SW480 (cell line): Measurements from ENCODE around the gene VPS13C.

Source experiments
- DNase-seq: peaks from one replicate; pipeline ENCODE4 v3.0.0-alpha.2; 2016; ENCODE audit warnings: low spot score

Gene VPS13C

DNA sequence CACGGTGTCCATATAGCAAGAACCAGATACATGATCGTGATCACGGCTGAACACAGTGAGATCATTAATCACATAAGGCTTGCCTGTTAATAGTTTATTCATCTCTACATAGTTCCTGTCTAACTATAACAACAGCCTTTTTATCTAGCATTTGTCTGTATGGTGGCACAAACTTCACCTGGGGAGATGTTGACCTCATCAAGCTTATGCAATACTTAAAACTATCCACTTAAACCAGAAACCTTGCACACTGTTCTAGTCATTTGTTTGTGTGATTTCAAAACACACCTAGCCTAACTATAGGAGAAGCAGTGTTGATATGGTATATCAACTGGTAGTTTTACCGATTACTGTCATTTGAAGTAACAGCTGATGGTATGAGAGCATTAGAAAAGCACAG lies 124.8 kb downstream of the VPS13C start:
- no peak for DNase-seq

DNA sequence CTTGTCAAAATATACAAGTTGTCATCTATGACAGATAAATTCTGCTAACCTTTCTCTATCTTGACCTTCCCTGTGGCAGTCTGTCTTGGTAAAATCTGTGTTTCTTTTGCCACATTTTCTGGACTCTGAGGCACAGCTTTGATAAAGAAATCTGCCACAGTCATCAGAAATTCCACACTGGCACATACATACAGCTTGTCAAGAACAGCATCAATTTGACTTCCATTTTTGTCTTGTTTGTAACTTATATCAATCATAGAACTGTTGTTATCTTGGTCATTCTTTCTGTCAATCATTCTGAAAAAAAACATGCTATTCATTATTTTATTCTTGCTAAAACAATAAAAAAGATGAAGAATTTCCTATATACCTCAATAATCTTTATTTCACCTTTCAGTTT lies 130.8 kb downstream of the VPS13C start:
- no peak for DNase-seq

DNA sequence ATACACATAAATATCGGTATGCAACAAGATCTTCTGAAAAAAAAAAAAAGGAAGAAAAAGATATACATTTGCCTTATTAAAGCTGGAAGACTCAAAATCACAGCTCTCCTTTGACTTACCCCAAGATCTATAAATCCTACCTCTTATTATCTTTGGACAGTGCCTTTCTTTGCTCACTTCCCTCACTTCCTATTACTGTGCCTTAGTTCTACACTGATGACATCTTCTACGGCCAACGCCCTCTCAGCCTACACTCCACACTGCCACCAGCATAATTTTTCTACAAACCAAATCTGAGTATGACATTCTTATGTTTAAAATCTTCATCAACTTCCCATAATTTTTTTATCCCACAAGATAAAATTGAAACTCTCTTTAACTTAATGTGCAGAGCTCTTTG lies 137.1 kb downstream of the VPS13C start:
- DNase-seq, result no peak

DNA sequence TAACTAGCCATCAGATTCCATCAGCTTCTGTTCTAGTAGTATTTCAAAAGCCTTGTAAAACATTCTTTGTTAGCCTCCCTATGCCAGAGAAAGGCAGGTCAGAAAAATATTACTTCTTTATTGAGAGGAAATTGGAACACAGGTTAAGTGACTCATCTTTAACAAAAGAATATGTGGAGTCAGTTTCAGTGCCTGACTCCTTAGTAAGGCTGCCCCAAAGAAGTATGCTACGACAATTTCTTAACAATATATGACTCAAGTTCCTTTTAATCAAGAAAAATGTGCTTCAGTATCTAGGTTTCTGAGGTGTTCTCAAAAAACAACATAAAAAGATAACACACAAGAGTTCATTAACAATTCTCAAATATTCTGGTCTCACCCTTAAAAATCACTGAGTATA lies 139.2 kb downstream of the VPS13C start:
- DNase-seq, result no peak

- DNase-seq, result no peak
Observed at GRCh38 chr15:61917457-61917856, 142.8 kb downstream of the VPS13C start.

- no peak for DNase-seq
Observed at GRCh38 chr15:61916104-61916503, 144.1 kb downstream of the VPS13C start.

DNA sequence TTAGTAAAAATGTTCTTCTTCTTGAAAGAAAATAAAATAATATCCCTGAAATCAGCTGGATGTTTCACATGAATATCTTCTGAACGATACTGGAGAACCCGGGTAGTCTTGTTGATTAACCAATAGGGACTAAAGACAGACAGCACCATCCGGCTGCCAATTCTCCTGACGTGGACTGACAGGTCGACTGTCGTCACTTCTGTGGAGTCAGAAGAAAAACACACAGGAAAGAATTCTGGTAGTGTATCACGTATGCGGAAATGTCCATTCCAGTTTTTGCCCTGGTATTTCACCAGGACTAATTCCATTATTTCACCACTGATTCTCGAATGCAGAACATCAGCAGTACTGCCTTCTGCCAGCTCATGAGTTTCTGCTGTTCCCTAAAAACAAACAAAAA lies 144.6 kb downstream of the VPS13C start:
- DNase-seq, result no peak

DNA sequence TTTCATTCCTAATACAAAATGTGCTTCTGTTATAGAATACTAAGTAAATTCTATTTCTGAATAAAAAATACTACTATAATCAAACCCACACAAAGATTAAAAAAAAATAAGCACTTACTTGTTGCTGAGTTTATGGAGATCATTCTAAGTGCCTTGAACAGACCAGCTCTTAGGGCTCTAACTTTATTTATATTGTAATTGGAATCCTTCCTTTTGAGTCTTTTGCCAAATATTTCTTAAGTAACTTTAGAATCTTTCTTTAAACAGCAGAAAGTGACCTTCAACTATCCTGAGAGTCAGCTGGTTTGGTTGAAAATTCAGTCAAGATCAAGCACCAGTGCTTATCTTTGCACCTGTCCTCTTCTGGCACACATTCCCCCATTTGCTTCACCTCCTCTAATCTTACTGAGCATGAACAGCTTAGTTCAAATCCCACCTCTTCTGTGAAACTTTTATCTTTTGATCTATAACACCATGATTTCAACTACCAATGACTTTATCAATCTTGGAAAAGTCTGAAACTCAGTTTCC lies 149.3 kb downstream of the VPS13C start:
- no peak for DNase-seq

DNA sequence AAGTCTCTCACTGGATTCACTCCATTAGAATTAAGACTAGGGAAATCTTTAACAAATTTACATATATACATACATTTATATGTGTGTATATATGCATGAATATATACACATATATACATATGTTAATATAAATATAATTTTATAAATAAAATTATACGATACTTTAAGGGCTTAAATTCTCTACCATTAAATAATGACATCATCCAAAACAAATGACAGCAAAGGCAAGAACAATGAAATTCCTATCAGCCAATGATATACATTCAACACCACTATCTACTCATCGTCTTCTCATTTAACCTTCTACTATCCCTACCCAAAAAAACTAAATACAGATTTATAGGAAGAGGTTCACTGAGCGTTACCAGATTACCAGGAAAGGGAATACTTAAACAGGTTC lies 152.0 kb downstream of the VPS13C start:
- no peak for DNase-seq

DNA sequence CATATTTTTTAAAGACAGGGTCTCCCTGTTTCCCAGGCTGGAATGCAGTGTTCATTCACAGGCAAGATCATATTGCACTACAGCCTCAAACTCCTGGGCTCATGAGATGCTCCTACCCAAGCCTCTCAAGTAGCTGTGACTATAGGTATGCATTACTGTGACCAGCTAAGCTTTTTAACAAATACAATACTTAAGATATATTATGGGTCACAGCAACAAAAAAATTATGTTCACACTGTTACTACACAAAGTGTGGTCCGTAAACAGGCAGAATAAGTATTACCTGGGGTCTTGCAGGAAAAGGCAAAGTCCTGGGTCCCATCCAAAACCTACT lies 152.5 kb downstream of the VPS13C start:
- DNase-seq, result no peak

DNA sequence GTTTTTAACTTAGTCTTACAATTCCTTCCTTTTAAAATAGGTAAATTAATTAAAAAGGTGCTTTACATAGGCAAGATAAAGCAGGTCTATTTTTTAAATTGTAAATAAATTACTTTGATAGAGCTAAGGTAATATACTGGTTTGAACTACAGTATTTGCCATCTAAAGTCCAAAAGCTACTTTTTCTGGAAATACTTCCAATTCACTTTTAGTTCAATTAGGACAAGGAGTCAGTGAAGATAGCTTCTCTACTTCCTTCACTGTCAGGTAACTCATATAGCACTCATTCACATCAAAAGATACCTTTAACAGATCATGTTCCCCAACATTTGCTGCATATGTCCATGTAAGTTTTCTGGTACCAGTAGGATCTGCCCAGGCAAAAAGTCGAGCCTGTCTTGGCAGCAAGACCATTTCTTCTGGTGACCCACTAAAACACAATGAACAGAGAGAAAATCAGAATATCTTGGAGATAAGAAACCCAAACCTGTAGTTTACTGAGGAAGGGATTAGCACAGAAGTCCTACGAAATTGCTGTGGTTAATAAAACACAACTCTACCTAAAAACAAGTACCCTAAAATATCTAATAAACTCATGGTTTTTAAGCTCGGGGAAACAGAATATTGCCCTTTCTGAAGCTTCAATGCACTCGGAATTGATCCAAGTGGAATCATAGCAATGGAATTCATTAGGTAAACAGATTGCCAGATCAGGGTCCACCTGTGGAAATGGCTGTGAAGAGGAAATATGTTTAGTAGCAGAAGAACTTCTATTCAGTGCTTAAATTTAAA lies 153.1 kb downstream of the VPS13C start:
- DNase-seq, result no peak

- DNase-seq, result no peak
Observed at GRCh38 chr15:61893146-61893545, 167.1 kb downstream of the VPS13C start.

DNA sequence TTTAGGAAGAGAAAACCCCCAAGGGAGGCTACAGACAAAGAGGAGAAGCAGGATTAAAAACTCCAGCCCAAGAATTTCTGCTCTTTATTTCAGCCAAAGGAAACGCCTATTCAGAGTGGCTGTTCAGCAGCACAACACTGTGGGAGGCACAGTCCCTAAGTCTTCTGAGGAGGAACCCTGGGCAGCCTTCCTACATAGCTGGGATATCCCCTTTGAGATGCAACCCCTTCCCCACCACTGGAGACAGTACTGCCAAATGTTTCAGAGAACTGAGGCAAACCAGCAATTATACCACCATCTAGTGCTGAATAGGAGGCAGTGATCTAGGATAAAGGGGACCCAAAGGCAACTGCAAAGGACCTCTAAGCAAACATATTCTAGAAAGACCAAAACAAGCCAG lies 168.1 kb downstream of the VPS13C start:
- DNase-seq, result no peak

DNA sequence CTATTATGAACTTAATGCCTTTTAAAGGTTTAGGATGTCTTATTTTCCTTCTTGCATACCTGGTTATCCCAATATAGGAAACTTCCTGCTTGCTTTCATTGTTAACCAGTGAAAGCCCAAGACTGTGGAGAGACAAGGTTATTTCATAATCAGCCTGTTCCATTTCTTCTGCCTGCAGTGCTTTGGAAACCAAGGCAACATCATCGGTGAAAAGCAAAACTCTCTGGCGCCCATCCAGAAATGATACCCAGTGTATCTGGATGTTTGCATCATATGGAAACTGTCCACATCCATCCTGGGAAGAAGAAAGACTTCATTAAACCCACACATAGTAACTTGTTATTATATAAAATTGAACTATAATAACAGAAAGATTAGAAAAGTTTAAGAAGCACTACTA lies 170.1 kb downstream of the VPS13C start:
- no peak for DNase-seq

DNA sequence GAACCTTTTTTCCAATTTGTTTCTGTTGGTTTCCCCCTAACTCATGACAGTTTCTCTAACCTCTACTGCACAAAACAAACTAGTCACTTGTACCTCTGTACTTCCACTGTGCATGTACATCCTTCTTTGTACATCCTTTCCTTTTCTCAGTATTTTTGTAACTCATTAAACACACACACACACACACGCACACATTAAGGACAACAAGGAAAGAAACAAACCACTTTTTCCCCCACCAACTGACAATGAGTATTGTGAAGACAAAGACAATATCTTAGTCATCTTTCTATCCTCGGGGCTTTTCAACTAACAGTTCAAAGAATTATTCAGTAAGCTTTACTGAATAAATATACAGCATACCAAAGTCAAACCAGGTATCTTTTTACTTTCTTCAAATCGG lies 170.5 kb downstream of the VPS13C start:
- DNase-seq, result no peak

- no peak for DNase-seq
Observed at GRCh38 chr15:61888074-61888780, 172.0 kb downstream of the VPS13C start.

- DNase-seq, result no peak
Observed at GRCh38 chr15:61880084-61880483, 180.2 kb downstream of the VPS13C start.

DNA sequence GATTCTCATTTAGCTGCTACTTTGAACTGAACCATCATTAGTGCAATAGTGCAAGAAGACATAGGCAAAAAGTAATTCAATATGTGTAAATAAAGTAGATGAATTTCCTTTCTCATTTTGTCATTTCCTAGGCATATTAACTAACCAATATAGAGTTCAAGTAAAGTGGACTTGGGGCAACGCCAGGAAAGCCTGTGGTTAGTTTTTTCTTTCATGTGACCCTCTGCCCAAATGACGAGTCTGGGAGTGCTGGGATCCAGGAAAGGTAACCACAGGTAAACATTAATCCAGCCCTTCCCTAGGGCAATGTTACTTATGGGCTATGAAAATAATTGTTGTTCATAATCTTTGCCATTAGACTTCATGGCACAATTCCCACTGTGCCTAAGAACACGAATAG lies 181.0 kb downstream of the VPS13C start:
- DNase-seq, result peak; percentile 52

DNA sequence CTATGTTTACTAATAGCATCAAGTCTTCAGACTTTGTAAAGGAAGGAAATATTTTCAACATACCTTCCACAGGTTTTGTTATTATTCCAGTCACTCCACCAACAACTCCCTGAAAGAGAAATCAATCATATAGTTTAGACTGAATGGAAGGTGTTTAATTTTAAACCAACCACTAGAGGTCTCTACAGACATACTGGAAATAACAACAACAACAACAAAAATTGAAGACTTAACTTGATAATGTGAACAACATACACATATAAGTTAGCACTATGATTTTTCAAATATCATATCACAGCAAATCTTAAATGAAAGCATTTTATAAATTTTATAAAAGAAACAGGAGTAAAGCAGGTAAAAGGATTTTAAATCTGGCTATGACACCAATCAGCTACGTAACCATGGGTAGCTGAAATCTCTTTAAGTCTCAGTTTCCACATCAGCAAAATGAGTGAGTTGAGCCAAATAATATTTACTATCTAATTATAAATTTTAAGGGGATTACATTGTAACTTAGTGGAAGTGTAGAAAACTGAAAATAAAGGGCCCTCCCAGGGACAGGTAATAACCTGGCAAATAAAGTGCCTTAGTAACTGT lies 188.2 kb downstream of the VPS13C start:
- DNase-seq, result peak; percentile 43

DNA sequence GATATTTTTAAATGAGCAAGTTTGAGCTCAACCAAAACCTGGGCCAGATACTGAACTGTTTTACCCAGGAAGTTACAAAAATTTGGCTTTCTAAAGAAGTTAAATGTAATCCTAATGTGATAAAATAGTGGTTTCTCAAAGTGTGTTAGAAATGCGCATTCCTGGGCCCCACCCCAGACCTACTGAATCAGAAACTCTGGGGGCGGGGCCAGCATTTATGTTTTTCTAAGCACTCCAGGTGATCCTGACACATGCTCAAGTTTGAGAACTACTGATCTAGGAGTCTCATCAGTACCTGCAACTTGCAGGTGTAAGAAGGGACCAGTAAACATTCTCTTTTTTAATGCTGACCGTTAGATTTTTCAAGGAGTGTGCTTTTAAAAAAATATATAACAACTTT lies 190.6 kb downstream of the VPS13C start:
- no peak for DNase-seq

DNA sequence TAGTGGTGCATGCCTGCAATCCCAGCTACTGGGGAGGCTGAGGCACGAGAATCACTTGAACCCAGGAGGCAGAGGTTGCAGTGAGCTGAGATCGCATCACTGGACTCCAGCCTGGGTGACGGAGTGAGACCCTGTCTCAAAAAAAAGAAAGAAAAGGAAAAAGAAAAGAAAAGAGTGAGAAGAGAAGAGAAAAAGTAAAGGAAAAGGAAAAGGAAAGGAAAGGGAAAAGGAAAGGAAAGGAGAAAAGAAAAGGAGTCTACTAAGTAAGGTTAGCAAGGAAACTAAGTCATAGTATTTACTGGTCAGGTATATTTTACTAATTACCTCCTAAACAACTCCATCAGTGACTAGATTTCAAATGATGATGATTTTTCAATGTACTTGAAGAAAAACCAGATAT lies 198.3 kb downstream of the VPS13C start:
- no peak for DNase-seq

- DNase-seq, result no peak
Observed at GRCh38 chr15:61857169-61857829, 202.9 kb downstream of the VPS13C start.

- DNase-seq, result no peak
Observed at GRCh38 chr15:61856295-61856694, 204.0 kb downstream of the VPS13C start.
